ENCODE measurements around the gene FHL3. TPM values are rescaled to one million over a fixed set of nuclear protein-coding genes. Genes with fewer than 3 reads are reported as not detected.

FHL3 gene
- total RNA-seq, 4 donors from 2014 or later, result 6.2 to 18.7 (median 12.4) TPM

DNA sequence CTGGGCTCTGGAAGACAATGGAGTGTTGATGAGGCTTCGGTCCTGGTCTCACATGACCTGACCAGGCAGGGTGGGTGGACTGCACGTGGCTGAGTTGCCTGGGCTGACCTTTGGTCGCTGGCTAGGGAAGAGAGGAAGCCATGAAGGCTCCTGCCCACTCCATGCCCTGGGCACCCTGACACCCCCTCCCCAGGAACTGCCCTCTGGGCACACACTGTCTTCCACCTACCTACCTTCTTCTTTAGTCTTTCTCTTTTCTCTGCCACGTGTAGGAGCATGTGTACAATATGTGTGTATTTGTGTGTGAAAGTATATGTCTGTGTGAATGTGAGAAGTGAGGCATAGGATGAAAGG, 26.2 kb upstream of the FHL3 start:
- Histone ChIP-seq H3K27ac (peak overlapping the region in 1 of 4 donors; percentile 84), H3K36me3 (peaks cover 0 to 1% (median 0%) of the 10 kb centered on the region in 3 donors), H3K4me1 (peaks cover 45 to 52% (median 45%) of the 10 kb centered on the region in 3 donors), H3K27me3 (no peaks in the 10 kb centered on the region), H3K9me3 (no peaks in the 10 kb centered on the region), H3K4me3 (no peak overlapping the region)
- DNase-seq, result no peak
- 46 to 53% methylated on average over 2 to 4 of the region's 4 CpGs for WGBS, 2 donors
- TF ChIP-seq, protein P1, sequence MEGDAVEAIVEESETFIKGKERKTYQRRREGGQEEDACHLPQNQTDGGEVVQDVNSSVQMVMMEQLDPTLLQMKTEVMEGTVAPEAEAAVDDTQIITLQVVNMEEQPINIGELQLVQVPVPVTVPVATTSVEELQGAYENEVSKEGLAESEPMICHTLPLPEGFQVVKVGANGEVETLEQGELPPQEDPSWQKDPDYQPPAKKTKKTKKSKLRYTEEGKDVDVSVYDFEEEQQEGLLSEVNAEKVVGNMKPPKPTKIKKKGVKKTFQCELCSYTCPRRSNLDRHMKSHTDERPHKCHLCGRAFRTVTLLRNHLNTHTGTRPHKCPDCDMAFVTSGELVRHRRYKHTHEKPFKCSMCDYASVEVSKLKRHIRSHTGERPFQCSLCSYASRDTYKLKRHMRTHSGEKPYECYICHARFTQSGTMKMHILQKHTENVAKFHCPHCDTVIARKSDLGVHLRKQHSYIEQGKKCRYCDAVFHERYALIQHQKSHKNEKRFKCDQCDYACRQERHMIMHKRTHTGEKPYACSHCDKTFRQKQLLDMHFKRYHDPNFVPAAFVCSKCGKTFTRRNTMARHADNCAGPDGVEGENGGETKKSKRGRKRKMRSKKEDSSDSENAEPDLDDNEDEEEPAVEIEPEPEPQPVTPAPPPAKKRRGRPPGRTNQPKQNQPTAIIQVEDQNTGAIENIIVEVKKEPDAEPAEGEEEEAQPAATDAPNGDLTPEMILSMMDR (IDR thresholded peaks at IDR 0.05), result no peak
- intact Hi-C loops (cut with DNase I), result loop anchor here (5.0 kb wide), 1 partner anchor 786 kb away; no protein-coding TSS in a partner anchor

DNA sequence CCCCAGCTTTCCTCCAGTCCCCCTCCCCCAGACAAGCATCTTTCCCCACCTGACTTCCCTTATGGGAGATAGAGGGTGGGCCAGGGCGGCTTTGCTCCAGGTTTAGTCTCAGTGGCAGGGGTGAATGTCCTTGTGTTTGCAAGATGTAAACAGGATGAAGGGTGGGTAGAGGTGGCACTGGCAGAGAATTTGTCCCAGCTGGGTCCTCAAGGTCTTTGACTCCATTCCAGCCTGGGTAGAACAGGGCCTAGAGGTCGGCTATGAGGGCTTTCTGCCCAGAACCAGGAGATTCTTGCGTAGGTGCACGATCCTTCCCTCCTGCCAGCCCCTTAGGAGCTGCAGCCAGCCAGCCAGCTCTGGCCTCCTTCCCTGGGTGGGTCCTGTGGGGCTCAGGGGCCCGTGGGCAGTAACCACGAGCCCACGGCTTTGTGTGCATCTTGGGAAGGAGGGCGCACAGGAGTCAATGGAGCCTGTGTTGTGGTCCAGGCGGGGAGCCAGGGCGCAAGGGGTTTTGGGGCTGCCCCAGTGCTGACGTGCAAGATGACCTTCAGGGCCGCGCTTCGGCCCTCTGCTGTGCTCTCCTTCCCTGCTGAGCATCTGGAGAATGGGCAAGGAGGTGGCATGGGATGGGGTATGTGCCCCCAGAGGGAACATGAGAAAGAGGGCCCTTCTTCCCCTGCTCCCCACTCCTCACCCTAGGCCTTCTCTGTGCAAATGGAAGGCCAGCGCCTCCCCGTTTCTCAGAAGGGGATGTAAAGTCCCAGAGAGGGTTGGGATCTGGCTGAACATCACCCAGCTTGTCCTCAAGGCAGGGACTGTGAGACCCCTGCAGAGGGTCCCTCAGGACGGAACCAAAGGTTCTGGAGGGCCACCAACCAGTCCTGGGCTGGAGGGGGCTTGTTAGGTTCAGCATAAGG, 25.5 kb upstream of the FHL3 start:
- intact Hi-C loops (cut with DNase I), result loop anchor here (5.0 kb wide), 1 partner anchor 786 kb away; no protein-coding TSS in a partner anchor
- Histone ChIP-seq H3K27ac (peak overlapping the region; percentile 79 to 86 (median 84)), H3K9me3 (no peaks in the 10 kb centered on the region), H3K4me3 (peak overlapping the region in 1 of 4 donors; percentile 37), H3K27me3 (no peaks in the 10 kb centered on the region), H3K4me1 (peaks cover 45 to 58% (median 51%) of the 10 kb centered on the region in 3 donors), H3K36me3 (peaks cover 0 to 8% (median 3%) of the 10 kb centered on the region in 3 donors)
- WGBS, 2 donors, result 38 to 41% methylated on average over 6 of the region's 17 CpGs
- TF ChIP-seq POLR2A (IDR thresholded peaks at IDR 0.05), result no peak
- TF ChIP-seq, protein P1 (IDR thresholded peaks at IDR 0.05), result no peak
- no peak for DNase-seq

DNA sequence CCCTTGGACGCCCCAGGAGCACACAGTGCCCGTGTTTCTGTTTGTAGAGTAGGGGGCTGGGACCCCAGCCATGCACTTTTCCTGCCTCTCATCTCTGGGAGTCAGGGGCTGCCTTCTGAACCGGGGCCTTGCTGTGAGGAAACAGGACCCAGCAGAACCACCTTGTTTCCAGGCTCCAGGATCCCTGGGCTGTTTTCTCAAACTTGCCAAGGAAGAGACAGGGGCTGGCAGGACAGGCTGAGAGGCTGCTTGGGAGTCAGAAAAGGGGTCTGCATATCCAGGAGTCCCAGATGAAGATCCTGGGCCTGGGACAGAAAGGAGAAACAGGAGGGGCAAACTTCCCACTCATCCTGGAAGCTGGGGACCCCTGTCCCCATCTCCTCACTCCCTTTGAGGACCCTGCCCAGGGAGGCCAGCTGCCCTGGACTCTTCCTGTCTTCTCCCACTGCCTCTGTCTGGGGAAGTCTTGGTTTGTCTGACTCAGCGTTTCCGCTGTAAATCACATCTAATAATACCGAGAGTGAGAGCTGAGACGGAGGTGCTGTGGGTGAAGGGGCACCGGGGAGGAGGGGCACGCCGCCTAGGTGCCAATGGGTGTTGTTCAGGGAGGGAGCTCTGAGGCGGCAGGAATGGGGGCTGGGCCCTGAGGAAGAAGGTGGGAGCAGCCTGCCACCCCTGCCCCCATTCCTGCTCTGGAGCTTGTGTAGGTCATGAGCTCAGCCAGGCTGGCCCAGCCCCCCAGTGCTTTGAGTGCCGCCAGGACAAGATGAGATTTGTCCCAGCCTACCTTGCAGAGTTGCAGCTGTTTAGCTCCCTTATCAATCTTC, 24.6 kb upstream of the FHL3 start:
- 0 to 12% methylated on average over 1 to 4 of the region's 12 CpGs for WGBS, 2 donors
- H3K4me3 ChIP-seq, result peak overlapping the region in 1 of 4 donors; percentile 37
- no peak for DNase-seq
- no peaks in the 10 kb centered on the region for H3K9me3 ChIP-seq
- H3K36me3 ChIP-seq, result peaks cover 0 to 17% (median 3%) of the 10 kb centered on the region in 3 donors
- no peaks in the 10 kb centered on the region for H3K27me3 ChIP-seq
- H3K27ac ChIP-seq, result peak overlapping the region; percentile 79 to 86 (median 84)
- intact Hi-C loops (cut with DNase I), result loop anchor here (5.0 kb wide), 1 partner anchor 787 kb away; no protein-coding TSS in a partner anchor
- peaks cover 45 to 68% (median 60%) of the 10 kb centered on the region in 3 donors for H3K4me1 ChIP-seq
- TF ChIP-seq, protein P1 (IDR thresholded peaks at IDR 0.05), result no peak
- no peak for TF ChIP-seq POLR2A (IDR thresholded peaks at IDR 0.05)

DNA sequence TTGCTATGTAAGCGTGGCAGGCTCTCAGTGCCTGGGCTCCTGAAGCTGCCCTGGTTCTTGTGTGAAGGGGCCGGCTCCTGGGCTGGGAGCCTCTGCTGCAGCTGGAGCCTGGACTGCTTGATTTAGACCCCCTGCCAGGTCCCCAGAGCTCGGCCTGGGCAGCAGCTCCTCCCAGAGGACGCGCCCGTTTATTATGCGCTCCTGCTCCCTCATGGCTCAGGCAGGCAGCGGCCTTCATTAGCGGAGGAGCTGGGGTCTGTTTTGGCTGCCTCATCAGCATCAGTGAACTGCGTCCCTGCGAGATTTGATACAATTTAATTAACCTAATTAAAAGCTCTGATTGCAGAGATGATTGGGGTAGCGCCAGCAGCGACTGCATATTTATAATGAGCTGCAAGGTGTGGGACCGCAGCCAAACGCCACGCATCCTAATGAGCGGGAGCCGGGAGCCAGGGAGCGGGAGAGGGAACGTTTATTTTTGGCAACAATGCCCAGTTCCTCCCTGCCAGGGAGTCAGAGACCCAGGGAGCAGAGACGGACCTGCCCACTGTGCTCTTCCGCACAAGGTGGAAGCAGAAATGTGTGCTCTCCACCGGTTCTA, 23.9 kb upstream of the FHL3 start:
- DNase-seq, result no peak
- Histone ChIP-seq H3K4me1 (peaks cover 45 to 72% (median 62%) of the 10 kb centered on the region in 3 donors), H3K36me3 (peaks cover under 1 to 24% (median 3%) of the 10 kb centered on the region in 3 donors), H3K9me3 (no peaks in the 10 kb centered on the region), H3K27ac (peak overlapping the region; percentile 79 to 86 (median 84)), H3K27me3 (no peaks in the 10 kb centered on the region), H3K4me3 (peak overlapping the region in 1 of 4 donors; percentile 26)
- TF ChIP-seq, protein P1 (IDR thresholded peaks at IDR 0.05), result no peak
- no peak for TF ChIP-seq POLR2A (IDR thresholded peaks at IDR 0.05)
- WGBS, 2 donors, result 18 to 55% methylated on average over 4 to 14 of the region's 23 CpGs
- intact Hi-C loops (cut with DNase I), result no loop called here

All from esophagus squamous epithelium (tissue), 5 donors.